ENCODE results near the gene ARHGAP6. TPM values are rescaled to one million over a fixed set of nuclear protein-coding genes. Genes with fewer than 3 reads are reported as not detected.
A peak's percentile ranks its signal among the peaks of the same experiment; 100 is the strongest.

ARHGAP6 gene
- total RNA-seq, 4 donors from 2014 or later: 49.2 to 63.8 (median 51.5) TPM

DNA sequence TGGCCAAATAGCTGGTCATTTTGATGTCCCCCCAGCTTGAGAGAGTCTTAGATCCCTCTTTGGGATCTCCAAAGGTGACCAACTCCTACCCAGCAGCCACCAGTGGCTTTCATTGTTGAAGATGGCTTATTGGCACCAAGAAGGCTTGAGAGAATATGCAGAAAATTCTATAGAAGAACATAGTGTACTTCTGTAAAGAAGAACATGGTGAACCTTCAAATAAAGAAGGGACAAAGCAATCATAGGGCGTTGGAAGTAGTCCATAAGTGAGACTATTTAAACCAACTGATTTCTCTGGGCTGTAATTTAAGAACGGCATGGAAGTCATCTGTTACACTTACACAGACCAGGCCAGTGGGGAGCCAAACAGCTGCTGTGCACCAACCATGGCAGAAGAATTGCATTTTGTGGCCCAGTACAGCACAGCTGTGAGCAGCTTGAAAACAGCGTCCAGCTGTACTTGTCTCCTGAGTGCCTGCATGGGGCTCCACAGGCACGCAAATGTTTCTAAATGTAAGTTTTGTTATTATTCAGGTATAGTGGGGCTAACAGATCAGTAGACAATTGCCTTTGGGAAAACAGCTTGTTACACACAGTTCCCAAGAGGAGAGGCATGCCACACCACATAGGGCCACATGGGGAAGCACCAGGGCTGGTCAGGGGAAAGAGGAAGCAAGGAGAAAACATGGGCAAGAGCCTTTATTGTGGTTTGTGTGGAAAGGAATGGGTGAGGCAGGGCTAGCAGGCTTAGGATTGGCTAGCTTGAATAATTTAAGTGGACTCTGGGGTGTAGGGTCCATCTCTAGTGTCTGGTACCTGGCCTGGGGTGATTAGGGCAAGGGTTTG lies 125.0 kb downstream of the ARHGAP6 start:
- Histone ChIP-seq H3K27ac (no peak overlapping the region), H3K36me3 (no peaks in the 10 kb centered on the region), H3K9me3 (no peaks in the 10 kb centered on the region), H3K27me3 (no peaks in the 10 kb centered on the region), H3K4me1 (no peaks in the 10 kb centered on the region), H3K4me3 (replicated peaks in 1 of 3) (no peak overlapping the region)
- intact Hi-C loops (cut with DNase I): no loop called here
- WGBS, 2 donors: 66 to 86% methylated on average over 4 of the region's 4 CpGs
- DNase-seq: no peak
- no peak for TF ChIP-seq POLR2A (IDR thresholded peaks at IDR 0.05)
- TF ChIP-seq, protein P1, sequence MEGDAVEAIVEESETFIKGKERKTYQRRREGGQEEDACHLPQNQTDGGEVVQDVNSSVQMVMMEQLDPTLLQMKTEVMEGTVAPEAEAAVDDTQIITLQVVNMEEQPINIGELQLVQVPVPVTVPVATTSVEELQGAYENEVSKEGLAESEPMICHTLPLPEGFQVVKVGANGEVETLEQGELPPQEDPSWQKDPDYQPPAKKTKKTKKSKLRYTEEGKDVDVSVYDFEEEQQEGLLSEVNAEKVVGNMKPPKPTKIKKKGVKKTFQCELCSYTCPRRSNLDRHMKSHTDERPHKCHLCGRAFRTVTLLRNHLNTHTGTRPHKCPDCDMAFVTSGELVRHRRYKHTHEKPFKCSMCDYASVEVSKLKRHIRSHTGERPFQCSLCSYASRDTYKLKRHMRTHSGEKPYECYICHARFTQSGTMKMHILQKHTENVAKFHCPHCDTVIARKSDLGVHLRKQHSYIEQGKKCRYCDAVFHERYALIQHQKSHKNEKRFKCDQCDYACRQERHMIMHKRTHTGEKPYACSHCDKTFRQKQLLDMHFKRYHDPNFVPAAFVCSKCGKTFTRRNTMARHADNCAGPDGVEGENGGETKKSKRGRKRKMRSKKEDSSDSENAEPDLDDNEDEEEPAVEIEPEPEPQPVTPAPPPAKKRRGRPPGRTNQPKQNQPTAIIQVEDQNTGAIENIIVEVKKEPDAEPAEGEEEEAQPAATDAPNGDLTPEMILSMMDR (IDR thresholded peaks at IDR 0.05): no peak

DNA sequence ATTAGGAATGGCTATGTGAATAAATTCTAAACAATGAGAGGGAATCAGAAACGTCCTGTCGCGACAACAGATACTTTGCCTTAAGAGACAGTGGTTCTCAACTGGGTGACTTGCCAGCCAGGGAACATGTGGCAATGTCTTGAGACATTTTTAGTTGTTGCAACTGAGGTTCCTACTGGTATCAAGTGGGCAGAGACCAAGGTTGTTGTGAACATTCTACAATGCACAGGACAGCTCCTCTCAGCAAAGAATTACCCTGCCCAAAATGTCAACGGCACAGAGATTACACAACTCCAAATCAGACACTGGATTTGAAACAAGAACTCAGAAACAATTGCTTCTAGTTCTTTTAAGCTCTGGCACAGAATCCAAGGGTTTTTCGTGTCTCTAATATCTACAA lies 128.6 kb downstream of the ARHGAP6 start:
- WGBS, 2 donors: 56 to 77% methylated on average over 5 of the region's 5 CpGs
- intact Hi-C loops (cut with DNase I): no loop called here
- Histone ChIP-seq H3K4me3 (replicated peaks in 1 of 3) (no peak overlapping the region), H3K9me3 (no peaks in the 10 kb centered on the region), H3K27me3 (no peaks in the 10 kb centered on the region), H3K4me1 (no peaks in the 10 kb centered on the region), H3K27ac (no peak overlapping the region), H3K36me3 (no peaks in the 10 kb centered on the region)
- no peak for DNase-seq
- no peak for TF ChIP-seq POLR2A (IDR thresholded peaks at IDR 0.05)
- TF ChIP-seq, protein P1 (IDR thresholded peaks at IDR 0.05): no peak

- Histone ChIP-seq H3K36me3 (no peaks in the 10 kb centered on the region), H3K27me3 (no peaks in the 10 kb centered on the region), H3K4me1 (no peaks in the 10 kb centered on the region), H3K4me3 (replicated peaks in 1 of 3) (no peak overlapping the region), H3K27ac (no peak overlapping the region), H3K9me3 (no peaks in the 10 kb centered on the region)
- 89 to 94% methylated on average over 5 of the region's 5 CpGs for WGBS, 2 donors
- TF ChIP-seq POLR2A (IDR thresholded peaks at IDR 0.05): no peak
- TF ChIP-seq, protein P1 (IDR thresholded peaks at IDR 0.05): no peak
- no peak for DNase-seq
- intact Hi-C loops (cut with DNase I): no loop called here
These were observed 130.4 kb downstream of the ARHGAP6 start for GRCh38 chrX:11535156-11535919.

DNA sequence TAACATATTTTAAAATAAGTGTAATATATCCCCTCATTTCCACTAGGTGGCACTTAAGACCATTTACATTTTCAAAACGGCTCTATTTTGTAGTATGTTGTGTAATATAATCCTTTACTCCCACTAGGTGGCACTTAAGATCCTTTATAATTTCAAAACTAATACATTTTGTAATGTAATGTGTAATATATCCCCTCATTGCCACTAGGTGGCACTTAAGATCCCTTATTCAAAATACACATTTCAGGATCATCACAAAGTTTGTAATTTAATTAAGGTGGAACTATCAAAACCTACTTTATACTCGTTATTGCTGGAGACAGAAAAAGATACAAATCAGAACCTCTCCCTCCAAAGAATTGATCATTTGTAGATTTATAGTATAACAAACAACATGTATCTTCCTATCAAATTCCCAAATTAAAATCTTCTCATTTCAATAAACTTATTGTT lies 132.5 kb downstream of the ARHGAP6 start:
- Histone ChIP-seq H3K27ac (peak overlapping the region in 1 of 3 donors; percentile 45), H3K36me3 (no peaks in the 10 kb centered on the region), H3K9me3 (no peaks in the 10 kb centered on the region), H3K4me1 (peaks cover 0 to 6% of the 10 kb centered on the region in 2 donors), H3K27me3 (no peaks in the 10 kb centered on the region), H3K4me3 (replicated peaks in 1 of 3) (no peak overlapping the region)
- TF ChIP-seq, protein P1 (IDR thresholded peaks at IDR 0.05): peak; percentile 14 to 91 (median 58)
- TF ChIP-seq POLR2A (IDR thresholded peaks at IDR 0.05): no peak
- DNase-seq: no peak
- 2% methylated on average over 2 of the region's 2 CpGs for WGBS, 2 donors
- intact Hi-C loops (cut with DNase I): loop anchor here (5.0 kb wide), 2 partner anchors 234 to 386 kb away; no protein-coding TSS in a partner anchor

All from thyroid gland (tissue), 4 donors.